HepG2 (cell line): ENCODE data around the gene PAM16. TPM values are rescaled to one million over a fixed set of nuclear protein-coding genes. Genes with fewer than 3 reads are reported as not detected.

Experiments used
- BHLHE40 ChIP-seq: IDR thresholded peaks from 2 replicates; pipeline ENCODE4 v1.6.1; 2011; ENCODE audit warnings: low read length, improper control_type of control experiment
- FOXM1 ChIP-seq: sonication (generic); formaldehyde crosslinking; IDR thresholded peaks from 2 replicates; pipeline ENCODE4 v1.5.0; 2020; ENCODE audit warnings: missing genetic modification reagents
- FOXP4 ChIP-seq: sonication (generic); formaldehyde crosslinking; IDR thresholded peaks from 2 replicates; pipeline ENCODE4 v1.4.0; 2020; ENCODE audit warnings: missing genetic modification reagents
- FUBP1 ChIP-seq: sonication (generic); formaldehyde crosslinking; IDR thresholded peaks from 2 replicates; pipeline ENCODE4 v1.5.1; 2020; ENCODE audit warnings: missing genetic modification reagents, mild to moderate bottlenecking, borderline replicate concordance
- IRF1 ChIP-seq: sonication (generic); formaldehyde crosslinking; IDR thresholded peaks from 2 replicates; pipeline ENCODE4 v1.4.0; 2020; ENCODE audit warnings: low read depth, mild to moderate bottlenecking, missing genetic modification reagents
- KLF11 ChIP-seq: IDR thresholded peaks from 2 replicates; pipeline ENCODE4 v1.6.1; 2016; ENCODE audit warnings: missing compliant biosample characterization
- KLF6 ChIP-seq: IDR thresholded peaks from 2 replicates; pipeline ENCODE4 v1.8.0; 2016; ENCODE audit warnings: missing biosample characterization, missing genetic modification reagents
- MAFK ChIP-seq, 2 experiments: IDR thresholded peaks in 1 of 2; conservative IDR thresholded peaks in 1 of 2; 2 replicates each; pipeline ENCODE4 v1.6.1; 2011; ENCODE audit warnings: improper control_type of control experiment in 2 of 2, low read length in 2 of 2
- MXD3 ChIP-seq: IDR thresholded peaks from 2 replicates; pipeline ENCODE4 v1.6.1; 2016; ENCODE audit warnings: mild to moderate bottlenecking, missing biosample characterization, missing genetic modification reagents
- PAF1 ChIP-seq: IDR thresholded peaks from 2 replicates; pipeline ENCODE4 v1.6.1; 2016; ENCODE audit warnings: missing genetic modification reagents, missing compliant biosample characterization
- PHF20 ChIP-seq: sonication (generic); formaldehyde crosslinking; IDR thresholded peaks from 2 replicates; pipeline ENCODE4 v1.5.0; 2020; ENCODE audit warnings: mild to moderate bottlenecking, missing genetic modification reagents
- PHF8 ChIP-seq: sonication (generic); formaldehyde crosslinking; IDR thresholded peaks from 2 replicates; pipeline ENCODE4 v1.5.0; 2020; ENCODE audit warnings: missing genetic modification reagents
- RELA ChIP-seq: sonication (generic); formaldehyde crosslinking; IDR thresholded peaks from 2 replicates; pipeline ENCODE4 v1.4.0; 2020; ENCODE audit warnings: missing genetic modification reagents
- THAP11 ChIP-seq: IDR thresholded peaks from 2 replicates; pipeline ENCODE4 v1.6.1; 2016; ENCODE audit warnings: missing biosample characterization, missing genetic modification reagents
- ZFP90 ChIP-seq: sonication (generic); formaldehyde crosslinking; IDR thresholded peaks from 2 replicates; pipeline ENCODE4 v1.8.0; 2022; ENCODE audit warnings: missing genetic modification reagents, mild to moderate bottlenecking, inconsistent platforms, borderline replicate concordance
- ZNF12 ChIP-seq: sonication (generic); formaldehyde crosslinking; IDR thresholded peaks from 2 replicates; pipeline ENCODE4 v1.5.0; 2020; ENCODE audit warnings: missing genetic modification reagents
- ZNF143 ChIP-seq: sonication (generic); formaldehyde crosslinking; IDR thresholded peaks from 2 replicates; pipeline ENCODE4 v1.4.0; 2020; ENCODE audit warnings: missing genetic modification reagents
- ZNF335 ChIP-seq: sonication (generic); formaldehyde crosslinking; IDR thresholded peaks from 2 replicates; pipeline ENCODE4 v1.4.0; 2020; ENCODE audit warnings: missing genetic modification reagents
- ZNF34 ChIP-seq: sonication (generic); formaldehyde crosslinking; IDR thresholded peaks from 2 replicates; pipeline ENCODE4 v1.4.0; 2020; ENCODE audit warnings: mild to moderate bottlenecking, missing genetic modification reagents, borderline replicate concordance
- ZNF431 ChIP-seq: sonication (generic); formaldehyde crosslinking; IDR thresholded peaks from 2 replicates; pipeline ENCODE4 v1.9.0; 2022; ENCODE audit warnings: missing genetic modification reagents, low read depth, mild to moderate bottlenecking, borderline replicate concordance
- ZNF775 ChIP-seq: sonication (generic); formaldehyde crosslinking; IDR thresholded peaks from 2 replicates; pipeline ENCODE4 v1.4.0; 2020; ENCODE audit warnings: missing genetic modification reagents, mild to moderate bottlenecking, moderate library complexity, borderline replicate concordance
- ZNF777 ChIP-seq: sonication (generic); formaldehyde crosslinking; IDR thresholded peaks from 2 replicates; pipeline ENCODE4 v1.4.0; 2020; ENCODE audit warnings: missing genetic modification reagents
- ZNF788 ChIP-seq: sonication (generic); formaldehyde crosslinking; IDR thresholded peaks from 2 replicates; pipeline ENCODE4 v1.5.0; 2020; ENCODE audit warnings: mild to moderate bottlenecking, missing genetic modification reagents, borderline replicate concordance
- ZNF83 ChIP-seq: sonication (generic); formaldehyde crosslinking; IDR thresholded peaks from 2 replicates; pipeline ENCODE4 v1.4.0; 2020; ENCODE audit warnings: missing genetic modification reagents, mild to moderate bottlenecking, borderline replicate concordance
- polyA plus RNA-seq, 8 experiments: library from polyadenylated mRNA; depleted of rRNA in 3 of 8; stranded (reverse) in 7 of 8; unstranded in 1 of 8; fragments of >200 nt; fragmentation: Illumina TruSeq in 4 of 8; extraction: Trizol in 4 of 8; gene quantifications; 2 replicates each; pipeline versions ENCODE4 v1.2.1 to v1.2.3, GENCODE V29; 2011 to 2016; ENCODE audit warnings: low read depth in 4 of 8, missing spikeins in 1 of 8, mixed read lengths in 1 of 8; ENCODE audit not compliant: insufficient read depth in 1 of 8
- total RNA-seq, 5 experiments: library from RNA; depleted of rRNA; stranded (reverse); fragments of >200 nt; fragmentation: Illumina TruSeq; extraction: Trizol; gene quantifications; 2 replicates each; pipeline ENCODE4 v1.2.3, GENCODE V29; 2016; ENCODE audit warnings: low read depth in 1 of 5

PAM16 gene
- total and polyA plus RNA-seq, 2 of the 13 experiments (the other 11 are each of a cell fraction or from before 2014, with no cell fraction given): 51.5 to 51.8 TPM

GRCh38 chr16:4372578-4373355, 21.6 kb upstream of the PAM16 start (continued):
- TF ChIP-seq MXD3: no peak; the same call in 1 of the 2 replicates
- no peak for TF ChIP-seq ZNF83
- TF ChIP-seq IRF1 (CRISPR knock-in tag): no peak
- TF ChIP-seq PHF20 (CRISPR knock-in tag): no peak
- TF ChIP-seq PHF8 (CRISPR knock-in tag): peak; percentile 16; the same call in 1 of the 2 replicates
- no peak for TF ChIP-seq ZNF431
- TF ChIP-seq ZNF12 (CRISPR knock-in tag): no peak
- TF ChIP-seq ZNF335 (CRISPR knock-in tag): peak; percentile 70; the same call in 1 of the 2 replicates
- no peak for TF ChIP-seq ZNF34 (CRISPR knock-in tag)
- peak; percentile 73; the same call in 1 of the 2 replicates for TF ChIP-seq ZNF788 (CRISPR knock-in tag)
- TF ChIP-seq KLF6 (CRISPR knock-in tag): no peak
- no peak for TF ChIP-seq FOXM1
- no peak for TF ChIP-seq ZNF777 (CRISPR knock-in tag)
- no peak for TF ChIP-seq MAFK (conservative IDR thresholded peaks at IDR 0.05 in 1 of 2, IDR thresholded peaks at IDR 0.05 in 1 of 2; ENCODE audit: low read length in 2 of 2)
- TF ChIP-seq ZNF143: no peak
- no peak for TF ChIP-seq RELA (CRISPR knock-in tag)
- TF ChIP-seq PAF1 (CRISPR knock-in tag): no peak
- no peak for TF ChIP-seq BHLHE40
- no peak for TF ChIP-seq ZNF775
- TF ChIP-seq KLF11: no peak
- TF ChIP-seq FOXP4: peak; percentile 78
- no peak for TF ChIP-seq FUBP1 (CRISPR knock-in tag)
- TF ChIP-seq THAP11 (CRISPR knock-in tag): peak; percentile 29; the same call in 1 of the 2 replicates
- TF ChIP-seq ZFP90: peak; percentile 20; the same call in 1 of the 2 replicates
